Activated B cell treated with CpG ODN at 0.5 μM for 24 hours (primary cell): ENCODE data around the gene SLC22A6. TPM values are rescaled to one million over a fixed set of nuclear protein-coding genes. Genes with fewer than 3 reads are reported as not detected.

Experiments
- ATAC-seq: fragments of 200-7000 bp; cut with Tn5 transposase; one replicate; pipeline ENCODE4 v1.10.0; 2021; ENCODE audit warnings: low read depth, mild to moderate bottlenecking, moderate library complexity
- CTCF ChIA-PET: fragments of 350-600 bp; sonication (Branson Sonifier 250); formaldehyde crosslinking; loops from one replicate; lab custom pipeline; 2021; ENCODE audit warnings: antibody characterized with exemption; lab: Charles Lee
- POLR2A ChIA-PET: fragments of 350-600 bp; sonication (Branson Sonifier 250); formaldehyde crosslinking; loops from one replicate; lab custom pipeline; 2021; ENCODE audit warnings: antibody characterized with exemption; lab: Charles Lee
- DNase-seq: peaks from one replicate; pipeline ENCODE4 v3.0.0; 2022
- H3K27ac Mint-ChIP-seq: one replicate; pipeline ENCODE4 v1.8.0; 2020; ENCODE audit warnings: mixed read lengths
- H3K27me3 Mint-ChIP-seq: one replicate; pipeline ENCODE4 v1.8.0; 2021; ENCODE audit warnings: mixed read lengths
- H3K36me3 Mint-ChIP-seq: one replicate; pipeline ENCODE4 v1.8.0; 2021; ENCODE audit warnings: low read depth, mixed read lengths
- H3K4me1 Mint-ChIP-seq: one replicate; pipeline ENCODE4 v1.8.0; 2021; ENCODE audit warnings: mixed read lengths
- H3K4me3 Mint-ChIP-seq: one replicate; pipeline ENCODE4 v1.8.0; 2020; ENCODE audit warnings: mild to moderate bottlenecking, mixed read lengths
- H3K9me3 Mint-ChIP-seq: one replicate; pipeline ENCODE4 v1.8.0; 2020; ENCODE audit warnings: mixed read lengths
- CTCF ChIP-seq: fragments of 200-600 bp; IDR thresholded peaks from one replicate; pipeline ENCODE4 v1.8.0; 2022; ENCODE audit warnings: antibody characterized with exemption, mild to moderate bottlenecking
- intact Hi-C: fragments of 100-400 bp; cut with micrococcal nuclease; formaldehyde crosslinking; loops from one replicate; pipeline ENCODE4 v1.15.1; 2024
- total RNA-seq: library from RNA; stranded (reverse); gene quantifications from 2 replicates; pipeline ENCODE4 v1.2.3, GENCODE V29; 2022

The SLC22A6 gene
- total RNA-seq, 1 donor from 2014 or later, result not detected

GRCh38 chr11:62980133-62980760 is 4.5 kb downstream of the SLC22A6 start:
- CTCF ChIA-PET, result interaction anchor here (0.6 kb wide), 1 partner anchor 79 kb away, joined by 3 read pairs; no protein-coding TSS in a partner anchor
- intact Hi-C loops, result no loop called here
- Mint-ChIP-seq H3K9me3 (no peaks in the 10 kb centered on the region), H3K4me1 (no peaks in the 10 kb centered on the region), H3K36me3 (no peaks in the 10 kb centered on the region), H3K27me3 (peaks cover 22% of the 10 kb centered on the region), H3K27ac (no peak overlapping the region), H3K4me3 (no peak overlapping the region)
- no peak for ATAC-seq
- POLR2A ChIA-PET, result no interaction called here
- DNase-seq, result no peak
- TF ChIP-seq CTCF, result no peak

DNA sequence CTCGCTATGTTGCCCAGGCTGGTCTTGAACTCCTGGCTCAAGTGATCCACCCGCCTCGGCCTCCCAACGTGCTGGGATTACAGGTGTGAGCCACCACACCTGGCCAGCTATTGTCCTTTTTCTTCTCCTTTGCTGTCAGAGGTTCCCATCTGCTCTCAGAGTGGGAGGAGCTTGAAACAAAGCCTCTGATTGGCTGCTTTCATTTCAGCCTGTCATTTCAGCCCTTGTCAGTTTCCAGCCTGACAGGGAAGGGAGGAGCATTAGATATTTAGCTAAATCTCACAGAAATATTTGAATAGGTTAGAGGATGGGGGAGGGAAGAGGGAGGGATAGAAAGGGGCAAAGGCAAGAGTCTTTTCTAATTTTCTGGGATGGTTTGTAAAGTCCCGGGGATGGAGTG is 8.7 kb downstream of the SLC22A6 start:
- Mint-ChIP-seq H3K4me3 (no peak overlapping the region), H3K27me3 (peaks cover 28% of the 10 kb centered on the region), H3K36me3 (no peaks in the 10 kb centered on the region), H3K9me3 (no peaks in the 10 kb centered on the region), H3K4me1 (no peaks in the 10 kb centered on the region), H3K27ac (no peak overlapping the region)
- ATAC-seq, result no peak
- CTCF ChIA-PET, result interaction anchor here (1.7 to 6.4 kb wide), 2 partner anchors 67 to 71 kb away, joined by 7 to 49 read pairs; no protein-coding TSS in a partner anchor
- POLR2A ChIA-PET, result no interaction called here
- no peak for TF ChIP-seq CTCF
- intact Hi-C loops, result no loop called here
- DNase-seq, result no peak

DNA sequence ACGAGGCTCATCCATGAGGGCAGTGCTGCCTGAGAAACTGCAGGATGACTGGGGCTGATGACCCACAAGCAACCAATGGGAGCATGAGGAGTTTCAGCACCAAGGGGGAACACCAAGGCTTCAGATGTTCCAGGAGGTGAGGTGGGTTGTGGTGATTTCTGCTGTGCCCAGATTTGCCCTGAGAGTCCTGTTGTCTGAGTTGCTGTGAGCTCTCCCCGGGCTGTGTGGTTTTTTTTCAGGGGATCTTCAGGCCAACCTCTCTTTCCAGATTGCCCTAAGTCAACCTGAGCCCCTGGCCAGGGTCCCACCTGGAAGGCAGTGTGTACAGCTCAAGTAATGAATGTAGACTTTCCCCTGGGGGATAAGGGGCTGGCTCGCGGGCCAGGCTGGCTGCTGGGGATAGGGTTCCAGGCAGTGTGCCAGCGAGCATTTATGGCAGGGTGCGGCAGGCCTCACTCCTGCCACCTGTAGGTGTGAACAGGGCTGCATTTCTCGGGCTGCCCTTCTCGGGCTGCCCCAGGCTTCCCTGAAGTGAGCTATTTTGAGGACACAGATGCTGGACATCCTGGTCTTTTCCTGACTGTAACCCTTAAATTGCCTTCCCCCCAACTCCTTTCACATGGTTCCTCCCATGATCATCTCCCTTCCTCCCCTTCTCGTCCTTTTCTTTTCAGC is 9.8 kb downstream of the SLC22A6 start:
- Mint-ChIP-seq H3K27ac (no peak overlapping the region), H3K4me3 (no peak overlapping the region), H3K9me3 (no peaks in the 10 kb centered on the region), H3K4me1 (no peaks in the 10 kb centered on the region), H3K36me3 (no peaks in the 10 kb centered on the region), H3K27me3 (peaks cover 28% of the 10 kb centered on the region)
- TF ChIP-seq CTCF, result no peak
- ATAC-seq, result no peak
- intact Hi-C loops, result loop anchor here (1.0 kb wide), 1 partner anchor 69 kb away; no protein-coding TSS in a partner anchor
- no peak for DNase-seq
- ChIA-PET POLR2A (no interaction called here), CTCF (interaction anchor here (1.7 to 6.4 kb wide), 2 partner anchors 66 to 70 kb away, joined by 7 to 49 read pairs; no protein-coding TSS in a partner anchor)

DNA sequence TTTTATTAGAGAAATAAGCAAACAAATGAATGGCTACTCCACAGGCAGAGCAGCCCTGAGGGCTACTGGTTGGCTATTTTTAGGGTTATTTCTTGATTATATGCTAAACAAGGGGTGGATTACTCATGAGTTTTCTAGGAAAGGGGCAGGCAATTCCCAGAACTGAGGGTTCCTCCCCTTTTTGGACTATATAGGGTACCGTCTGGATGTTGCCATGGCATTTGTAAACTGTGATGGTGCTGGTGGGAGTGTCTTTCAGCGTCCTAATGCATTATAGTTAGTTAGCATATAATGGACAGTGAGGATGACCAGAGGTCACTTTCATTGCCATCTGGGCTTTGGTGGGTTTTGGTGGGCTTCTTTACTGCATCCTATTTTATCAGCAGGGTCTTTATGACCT is 19.2 kb downstream of the SLC22A6 start:
- no peak overlapping the region for H3K4me3 Mint-ChIP-seq
- no peak for TF ChIP-seq CTCF
- no peak for ATAC-seq
- DNase-seq, result no peak
- CTCF ChIA-PET, result no interaction called here
- no peak overlapping the region for H3K27ac Mint-ChIP-seq
- no peaks in the 10 kb centered on the region for H3K4me1 Mint-ChIP-seq
- intact Hi-C loops, result no loop called here
- peaks cover 7% of the 10 kb centered on the region for H3K9me3 Mint-ChIP-seq
- POLR2A ChIA-PET, result no interaction called here
- peaks cover 43% of the 10 kb centered on the region for H3K27me3 Mint-ChIP-seq
- no peaks in the 10 kb centered on the region for H3K36me3 Mint-ChIP-seq

DNA sequence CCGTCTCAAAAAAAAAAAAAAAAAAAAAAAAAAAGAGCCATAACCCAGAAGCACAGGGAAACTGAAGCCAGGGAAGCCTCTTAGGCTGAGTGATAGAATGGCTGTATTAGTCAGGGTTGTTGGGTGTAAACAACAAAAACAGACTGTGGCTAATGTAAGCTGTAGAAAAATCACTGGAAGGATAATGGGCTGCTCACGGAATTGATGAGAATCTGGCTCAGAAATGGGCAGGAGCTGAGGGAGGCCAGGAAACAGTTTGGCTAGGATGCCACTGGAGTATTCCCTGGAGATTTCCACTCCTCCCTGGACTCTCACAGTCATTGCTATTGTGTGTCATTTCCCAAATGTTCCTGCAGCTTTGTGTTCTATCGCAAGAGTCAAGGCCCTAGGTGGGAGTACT is 22.4 kb downstream of the SLC22A6 start:
- intact Hi-C loops, result no loop called here
- Mint-ChIP-seq H3K27me3 (peaks cover 43% of the 10 kb centered on the region), H3K4me1 (no peaks in the 10 kb centered on the region), H3K4me3 (no peak overlapping the region), H3K36me3 (no peaks in the 10 kb centered on the region), H3K9me3 (peaks cover 7% of the 10 kb centered on the region), H3K27ac (no peak overlapping the region)
- ChIA-PET CTCF (no interaction called here), POLR2A (interaction anchor here (0.5 to 0.6 kb wide), 2 partner anchors 201 to 1672 kb away, joined by 5 to 10 read pairs; partner anchors contain the start of gene POLR2G)
- TF ChIP-seq CTCF, result no peak
- no peak for DNase-seq
- ATAC-seq, result no peak
